ENCODE data around the gene DIPK1B.

Gene DIPK1B

DNA sequence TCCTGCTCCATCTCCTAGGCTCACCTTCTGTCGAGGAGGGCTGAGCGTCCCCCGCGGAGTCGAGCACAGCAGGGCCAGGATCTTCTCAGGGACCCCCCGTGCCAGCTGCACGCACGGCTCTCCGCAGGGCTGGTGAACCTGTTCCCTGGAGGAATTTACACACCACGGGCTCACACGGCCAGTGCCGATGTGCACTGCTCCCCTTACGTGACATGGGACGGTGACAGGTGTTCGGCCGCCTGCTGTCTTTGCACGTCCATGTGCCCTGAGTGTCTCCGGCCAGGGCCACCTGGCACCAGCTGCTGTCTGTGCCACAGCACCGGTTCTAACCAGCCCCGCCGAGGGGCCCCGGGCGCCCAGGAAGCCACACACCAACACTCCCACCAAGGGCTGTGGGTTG lies 16.4 kb upstream of the DIPK1B start:
- DNase-seq (ENCODE audit: low read depth), result no peak
- TF ChIP-seq, protein P1, sequence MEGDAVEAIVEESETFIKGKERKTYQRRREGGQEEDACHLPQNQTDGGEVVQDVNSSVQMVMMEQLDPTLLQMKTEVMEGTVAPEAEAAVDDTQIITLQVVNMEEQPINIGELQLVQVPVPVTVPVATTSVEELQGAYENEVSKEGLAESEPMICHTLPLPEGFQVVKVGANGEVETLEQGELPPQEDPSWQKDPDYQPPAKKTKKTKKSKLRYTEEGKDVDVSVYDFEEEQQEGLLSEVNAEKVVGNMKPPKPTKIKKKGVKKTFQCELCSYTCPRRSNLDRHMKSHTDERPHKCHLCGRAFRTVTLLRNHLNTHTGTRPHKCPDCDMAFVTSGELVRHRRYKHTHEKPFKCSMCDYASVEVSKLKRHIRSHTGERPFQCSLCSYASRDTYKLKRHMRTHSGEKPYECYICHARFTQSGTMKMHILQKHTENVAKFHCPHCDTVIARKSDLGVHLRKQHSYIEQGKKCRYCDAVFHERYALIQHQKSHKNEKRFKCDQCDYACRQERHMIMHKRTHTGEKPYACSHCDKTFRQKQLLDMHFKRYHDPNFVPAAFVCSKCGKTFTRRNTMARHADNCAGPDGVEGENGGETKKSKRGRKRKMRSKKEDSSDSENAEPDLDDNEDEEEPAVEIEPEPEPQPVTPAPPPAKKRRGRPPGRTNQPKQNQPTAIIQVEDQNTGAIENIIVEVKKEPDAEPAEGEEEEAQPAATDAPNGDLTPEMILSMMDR (IDR thresholded peaks at IDR 0.05; ENCODE audit: low read depth, low read length, missing control alignments), result no peak
- no peak overlapping the region for H3K4me3 ChIP-seq (ENCODE audit: low read depth, low read length)

DNA sequence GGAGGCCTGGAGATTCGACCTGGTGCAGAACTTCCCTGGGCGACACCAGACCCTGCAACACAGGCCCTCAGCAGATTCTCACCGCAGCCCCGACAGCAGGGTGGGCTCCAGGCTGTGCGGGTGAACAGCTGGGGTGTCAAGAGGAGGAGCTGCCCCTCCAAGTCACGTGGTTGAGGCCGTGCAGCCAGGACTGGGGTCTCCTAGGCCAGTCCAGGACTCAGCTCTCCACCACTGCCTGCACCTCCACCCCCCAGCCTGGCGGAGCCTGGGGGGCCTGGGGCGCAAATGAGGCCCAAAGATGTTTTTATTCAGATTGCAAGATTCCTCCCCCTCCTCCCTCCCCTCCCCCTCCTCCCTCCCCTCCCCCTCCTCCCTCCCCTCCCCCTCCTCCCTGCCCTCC lies 15.9 kb upstream of the DIPK1B start:
- TF ChIP-seq, protein P1 (IDR thresholded peaks at IDR 0.05; ENCODE audit: low read depth, low read length, missing control alignments), result no peak
- no peak overlapping the region for H3K4me3 ChIP-seq (ENCODE audit: low read depth, low read length)
- DNase-seq (ENCODE audit: low read depth), result no peak

DNA sequence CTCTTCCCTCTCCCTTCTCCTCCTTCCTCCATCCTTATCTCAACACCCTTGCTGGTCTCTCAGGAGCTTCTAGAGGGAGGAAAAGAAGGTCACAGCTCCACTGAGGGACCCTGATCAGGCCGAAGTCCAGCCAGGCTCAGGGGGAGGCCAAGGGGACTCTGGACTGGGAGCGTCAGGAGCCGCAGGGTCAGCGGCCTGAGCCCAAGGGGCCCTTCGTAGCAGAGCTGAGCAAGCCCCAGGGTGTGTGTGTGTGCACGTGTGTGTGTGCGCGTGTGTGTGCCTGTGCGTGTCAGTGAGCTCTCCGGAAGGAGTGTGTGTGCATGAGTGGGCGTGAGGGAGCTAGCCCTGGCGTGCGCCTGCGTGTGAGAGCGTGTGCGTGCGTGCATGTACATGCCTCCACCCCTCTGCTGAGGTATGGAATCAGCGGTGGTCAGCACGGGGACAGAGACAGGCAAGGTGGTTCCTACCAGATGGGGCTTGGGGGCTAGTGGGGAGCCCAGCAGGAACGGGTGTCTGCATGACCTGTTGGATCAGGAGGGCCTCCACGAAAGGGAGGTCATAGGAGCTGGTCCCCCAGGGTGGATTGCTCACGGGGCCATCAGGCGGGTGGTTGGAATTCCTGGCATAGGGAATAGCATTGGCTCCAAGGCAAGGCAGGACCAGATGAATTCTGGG lies 15.1 kb upstream of the DIPK1B start:
- no peak for DNase-seq (ENCODE audit: low read depth)
- H3K4me3 ChIP-seq (ENCODE audit: low read depth, low read length), result no peak overlapping the region
- TF ChIP-seq, protein P1 (IDR thresholded peaks at IDR 0.05; ENCODE audit: low read depth, low read length, missing control alignments), result no peak

DNA sequence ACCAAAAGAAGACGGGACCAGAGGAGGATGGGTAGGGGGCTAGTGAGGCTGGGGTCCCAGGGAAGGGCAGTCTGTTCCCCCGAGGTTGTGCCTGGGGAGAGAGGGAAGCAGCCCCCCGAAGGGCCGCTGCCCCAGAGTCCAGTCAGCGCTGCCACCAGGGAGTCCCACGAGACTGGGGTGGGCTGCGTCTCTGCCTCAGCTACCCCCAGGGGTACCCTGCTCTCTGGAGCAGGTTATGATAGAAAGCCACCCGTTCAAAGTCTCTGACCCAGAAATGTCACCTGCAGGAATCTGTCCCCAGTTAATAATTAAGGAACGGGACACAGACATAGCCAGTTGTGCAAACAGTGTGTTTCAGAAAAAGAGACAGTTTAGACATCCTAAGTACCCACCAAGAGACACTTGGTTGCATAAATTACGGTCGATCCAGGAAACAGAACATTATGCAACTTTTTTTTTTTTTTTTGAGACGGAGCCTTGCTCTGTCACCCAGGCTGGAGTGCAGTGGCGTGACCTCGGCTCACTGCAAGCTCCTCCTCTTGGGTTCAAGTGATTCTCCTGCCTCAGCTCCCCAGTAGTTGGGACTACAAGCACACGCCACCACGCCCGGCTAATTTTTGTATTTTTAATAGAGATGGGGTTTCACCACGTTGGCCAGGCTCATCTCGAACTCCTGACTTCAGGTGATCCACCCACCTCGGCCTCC lies 14.4 kb upstream of the DIPK1B start:
- no peak overlapping the region for H3K4me3 ChIP-seq (ENCODE audit: low read depth, low read length)
- TF ChIP-seq, protein P1 (IDR thresholded peaks at IDR 0.05; ENCODE audit: low read depth, low read length, missing control alignments), result no peak
- DNase-seq (ENCODE audit: low read depth), result no peak

DNA sequence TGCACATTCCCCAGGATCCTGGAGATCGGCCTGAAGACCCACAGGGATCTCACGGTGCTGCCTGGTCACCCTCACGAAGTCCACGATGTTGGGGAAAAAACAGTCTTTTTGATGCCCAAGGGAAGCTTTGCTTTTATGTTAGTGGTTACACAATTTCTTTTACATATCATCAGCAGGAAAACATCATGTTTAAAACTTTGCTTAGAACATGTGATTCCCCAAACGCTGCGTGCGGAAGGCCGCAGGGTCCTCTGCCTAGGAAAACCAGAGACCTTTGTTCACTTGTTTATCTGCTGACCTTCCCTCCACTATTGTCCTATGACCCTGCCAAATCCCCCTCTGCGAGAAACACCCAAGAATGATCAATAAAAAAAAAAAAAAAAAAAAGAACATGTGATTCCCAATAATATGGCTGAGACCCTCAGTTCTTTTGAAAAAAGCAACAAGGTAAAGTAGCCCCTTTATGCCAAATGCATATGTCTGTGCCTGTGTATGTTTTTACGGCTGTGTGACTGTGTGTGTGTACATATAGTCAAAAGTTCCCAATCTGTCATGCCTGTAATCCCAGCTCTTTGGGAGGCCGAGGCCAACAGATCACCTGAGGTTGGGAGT lies 13.6 kb upstream of the DIPK1B start:
- DNase-seq (ENCODE audit: low read depth), result no peak
- H3K4me3 ChIP-seq (ENCODE audit: low read depth, low read length), result no peak overlapping the region
- TF ChIP-seq, protein P1 (IDR thresholded peaks at IDR 0.05; ENCODE audit: low read depth, low read length, missing control alignments), result no peak

DNA sequence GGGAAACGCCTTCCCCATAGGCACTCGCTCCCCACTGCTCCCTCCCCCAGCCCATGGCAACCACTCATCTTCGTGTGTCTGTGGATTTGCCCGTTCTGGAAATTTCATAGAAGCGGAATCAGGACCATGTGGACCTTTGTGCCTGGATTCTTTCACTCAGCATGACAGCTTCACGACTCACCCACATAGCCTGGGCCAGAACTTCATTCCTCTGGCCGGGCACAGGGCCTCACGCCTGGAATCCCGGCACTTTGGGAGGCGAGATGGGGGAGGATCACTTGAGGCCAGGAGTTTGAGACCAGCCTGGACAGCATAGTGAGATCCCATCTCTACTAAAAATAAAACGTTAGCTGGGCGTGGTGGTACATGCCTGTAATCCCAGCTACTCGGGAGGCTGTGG lies 12.1 kb upstream of the DIPK1B start:
- no peak for DNase-seq (ENCODE audit: low read depth)
- TF ChIP-seq, protein P1 (IDR thresholded peaks at IDR 0.05; ENCODE audit: low read depth, low read length, missing control alignments), result no peak
- no peak overlapping the region for H3K4me3 ChIP-seq (ENCODE audit: low read depth, low read length)
